ENCODE data around the gene FAM72C.
"Not testable (repeated sequence)": the region's sequence is repeated elsewhere in the genome, so short reads cannot be mapped to it uniquely, and the experiment has no call there.

FAM72C gene

GRCh38 chr1:143971924-143972700 lies at the start of gene FAM72C:
TSS of gene FAM72C (minus strand) at chr1:143971986. CDS start at chr1:143971141, 845 bp downstream.
- not testable (repeated sequence) for DNase-seq

DNA sequence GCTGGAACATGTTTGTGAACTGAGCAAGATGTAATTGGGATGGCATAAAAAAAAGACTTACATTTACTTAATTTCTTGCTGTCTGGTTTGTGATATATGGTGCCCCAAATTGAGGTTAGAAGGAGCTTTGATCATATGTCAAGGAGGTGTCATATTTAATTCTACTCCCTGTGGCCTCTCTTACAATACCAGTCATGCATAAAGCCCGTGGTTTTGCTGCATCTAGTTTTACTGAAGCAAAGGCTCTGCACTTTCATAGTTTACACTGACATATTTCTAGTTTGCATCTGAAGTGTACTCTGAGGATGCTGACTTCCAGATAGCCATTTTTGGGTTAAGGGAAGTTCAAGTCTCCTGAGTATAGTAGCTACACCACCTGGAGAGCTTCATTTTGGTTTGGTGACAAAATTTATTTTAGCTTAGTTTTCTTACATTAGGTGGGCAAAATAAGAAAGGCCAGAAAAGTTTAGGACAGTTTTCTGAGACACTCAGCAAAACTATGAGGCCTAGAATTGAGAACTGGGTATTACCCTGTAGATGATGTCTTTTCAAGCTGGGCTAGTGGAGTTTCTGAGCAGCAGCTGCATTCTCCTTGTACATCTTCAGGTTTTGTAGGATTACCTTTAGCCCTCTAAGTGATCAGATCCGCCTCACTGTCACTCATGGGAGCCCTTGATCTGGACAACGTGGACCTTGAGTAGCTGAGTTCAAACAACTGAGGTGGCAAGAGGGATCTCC lies 48.4 kb upstream of the FAM72C start:
- DNase-seq, result not testable (repeated sequence)

DNA sequence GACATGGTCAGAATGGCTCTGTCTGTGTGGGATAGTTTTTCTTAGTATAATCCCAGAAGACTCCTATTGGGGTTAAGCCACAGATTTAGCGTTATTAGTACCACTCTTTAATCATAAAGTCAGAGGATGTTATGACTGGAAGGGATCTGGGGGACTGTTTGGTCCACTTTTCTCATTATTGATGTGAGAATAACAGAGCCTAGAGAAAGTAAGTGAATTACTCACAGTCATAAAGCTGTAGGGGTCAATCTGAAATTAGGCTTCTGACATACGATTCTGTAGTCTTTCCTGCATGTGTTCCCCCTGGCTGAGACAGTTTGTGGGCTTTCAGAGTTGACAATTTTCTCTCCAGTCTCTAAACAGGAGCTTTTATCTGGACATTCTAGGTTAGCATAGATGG lies 47.3 kb upstream of the FAM72C start:
- not testable (repeated sequence) for DNase-seq

DNA sequence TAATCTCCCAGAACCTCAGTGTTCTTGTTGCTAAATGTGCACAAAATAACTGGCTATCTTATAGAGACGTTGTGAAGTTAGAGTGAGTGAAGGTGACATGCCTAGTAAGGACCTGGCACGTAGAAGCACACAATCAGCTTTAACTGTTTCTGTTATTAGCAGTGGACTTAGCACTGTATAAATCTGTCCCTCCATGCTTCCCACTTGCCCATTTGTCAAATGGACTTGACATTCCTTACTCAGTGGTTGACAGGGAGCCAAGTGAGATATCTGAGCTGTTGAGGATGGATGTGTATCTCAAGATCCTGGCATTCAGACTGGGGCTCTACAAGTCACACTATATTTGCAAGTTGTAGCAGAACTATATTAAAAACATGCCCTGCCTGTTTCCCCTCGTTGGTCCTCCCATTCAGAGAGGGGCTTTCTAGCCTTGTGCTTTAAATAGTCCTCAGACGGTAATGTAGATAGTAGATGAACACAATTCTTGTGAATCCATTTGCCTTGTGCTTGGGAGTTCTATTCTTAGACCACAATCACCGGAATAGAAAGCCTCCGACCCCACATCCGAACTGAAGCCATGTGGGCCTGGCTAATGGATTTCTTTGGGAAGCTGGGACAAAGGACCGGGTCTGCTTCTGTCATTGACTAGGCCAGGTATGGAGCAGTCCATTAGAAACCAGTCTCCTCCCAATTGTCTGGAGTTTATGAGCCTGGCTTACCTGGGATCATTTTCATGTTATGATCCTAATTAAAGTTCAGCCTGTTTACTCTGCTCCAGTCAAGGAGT lies 43.6 kb upstream of the FAM72C start:
- DNase-seq, result not testable (repeated sequence)

DNA sequence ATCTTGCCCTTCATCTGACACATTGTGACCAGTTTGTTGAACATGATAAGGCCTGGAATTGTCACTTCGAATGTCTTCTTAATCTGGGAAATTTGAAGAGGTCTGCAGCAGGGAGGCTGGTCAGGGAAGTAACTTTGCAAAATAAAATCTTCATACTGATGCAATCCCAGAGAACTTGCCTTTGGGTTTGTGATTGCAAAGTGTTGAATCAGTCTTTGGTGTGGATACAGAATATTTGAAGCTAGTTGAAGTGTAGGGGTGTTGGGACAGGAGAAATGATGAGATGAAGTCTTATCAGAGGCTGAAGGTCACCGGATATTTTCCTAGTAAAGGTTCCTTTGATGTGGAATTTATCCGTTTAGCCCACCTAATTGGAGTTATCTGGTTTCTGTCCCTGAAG lies 42.7 kb upstream of the FAM72C start:
- DNase-seq, result not testable (repeated sequence)

GRCh38 chr1:144014121-144014520 lies 42.3 kb upstream of the FAM72C start:
- not testable (repeated sequence) for DNase-seq

- not testable (repeated sequence) for DNase-seq
These were observed 40.5 kb upstream of the FAM72C start for GRCh38 chr1:144012168-144012733.

DNA sequence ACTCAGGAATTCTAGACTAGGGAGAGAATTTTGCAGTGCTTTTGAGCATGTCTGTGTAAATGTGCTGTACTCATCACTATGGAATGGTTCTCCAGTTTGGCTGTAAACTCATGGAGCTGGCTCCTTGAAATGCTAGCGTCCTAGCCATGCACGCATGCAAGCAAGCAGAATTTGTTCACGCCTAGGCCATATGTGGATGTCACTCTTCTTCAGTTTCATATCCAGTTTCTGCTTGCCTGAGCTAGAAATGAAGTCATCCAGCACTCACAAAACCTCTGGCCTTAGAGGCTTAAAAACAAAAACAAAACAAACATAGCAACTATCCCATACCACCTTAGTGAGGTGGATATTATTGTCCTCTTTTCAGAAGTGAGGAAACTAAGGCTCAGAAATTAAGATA lies 37.6 kb upstream of the FAM72C start:
- DNase-seq, result not testable (repeated sequence)

DNA sequence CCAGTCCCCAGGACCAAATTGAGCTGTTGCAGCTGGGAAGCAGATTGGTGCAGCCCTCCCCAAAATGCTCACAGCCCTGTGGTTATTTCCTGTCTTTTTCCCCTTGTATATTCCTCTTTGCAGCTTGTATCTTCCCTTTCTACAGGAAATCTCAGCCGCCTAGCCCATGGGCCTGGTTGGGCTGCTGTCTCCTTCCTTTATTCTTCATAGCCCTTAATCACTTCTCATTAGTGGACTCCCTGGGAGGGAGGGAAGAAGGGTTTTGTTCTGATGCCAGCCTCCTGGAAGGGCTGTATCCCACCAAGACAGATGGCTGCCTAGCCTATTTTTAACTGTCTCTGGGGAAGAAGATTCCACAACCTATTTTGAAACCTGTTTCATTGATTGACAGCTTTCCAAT lies 32.5 kb upstream of the FAM72C start:
- not testable (repeated sequence) for DNase-seq

- DNase-seq, result not testable (repeated sequence)
These were observed 31.7 kb upstream of the FAM72C start for GRCh38 chr1:144003306-144004029.

- DNase-seq, result peak; percentile 0
These were observed 30.5 kb upstream of the FAM72C start for GRCh38 chr1:144002141-144002881.

DNA sequence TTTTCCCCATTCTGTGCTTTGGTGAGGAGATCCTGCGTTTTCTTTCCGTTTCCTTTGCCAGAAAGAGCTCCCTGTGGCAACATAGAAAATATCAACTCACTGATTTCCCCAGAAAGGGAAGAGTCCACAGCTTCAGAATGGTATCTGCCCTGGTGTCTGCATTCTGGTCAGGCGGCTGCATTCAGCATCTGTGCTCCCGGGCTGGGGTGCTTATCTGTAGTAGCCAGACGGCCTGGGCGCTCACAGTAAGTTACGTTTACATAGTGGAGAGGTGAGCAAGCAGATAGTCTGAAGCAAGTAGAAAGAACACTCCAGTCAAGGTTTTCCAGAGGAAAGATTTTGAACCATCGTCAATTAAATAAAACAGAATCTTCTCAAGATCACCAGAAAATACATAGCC lies 29.3 kb upstream of the FAM72C start:
- DNase-seq, result not testable (repeated sequence)

GRCh38 chr1:143996020-143996419 lies 24.2 kb upstream of the FAM72C start:
- not testable (repeated sequence) for DNase-seq

DNA sequence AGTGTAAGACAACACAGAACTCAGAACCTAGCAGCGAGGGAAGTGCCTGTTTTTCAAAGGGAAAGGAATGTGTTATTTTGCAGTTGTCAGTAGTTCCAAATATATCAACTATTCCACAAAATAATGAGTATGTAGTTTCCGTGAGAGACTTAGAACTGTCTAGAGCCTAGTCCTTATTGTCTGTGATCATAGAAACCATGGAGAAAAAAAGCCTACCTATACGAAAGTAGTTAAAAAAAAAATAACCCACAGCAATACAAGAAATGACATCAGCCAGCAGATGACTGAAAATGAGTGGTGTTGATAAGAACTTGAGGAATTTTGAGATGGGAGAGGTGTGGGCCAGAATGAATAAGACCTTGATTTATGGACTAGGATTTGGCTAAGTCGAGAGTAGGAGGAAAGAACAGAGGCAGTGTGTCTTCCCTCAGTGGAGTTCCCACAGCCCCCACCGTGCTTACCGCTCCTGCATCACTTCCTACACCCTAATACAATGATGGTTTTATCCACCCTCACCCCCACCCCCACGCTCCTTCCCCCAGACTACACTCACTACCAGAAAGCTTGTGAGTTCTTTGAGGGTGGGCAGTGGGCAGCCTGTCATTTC lies 21.6 kb upstream of the FAM72C start:
- DNase-seq, result not testable (repeated sequence)

DNA sequence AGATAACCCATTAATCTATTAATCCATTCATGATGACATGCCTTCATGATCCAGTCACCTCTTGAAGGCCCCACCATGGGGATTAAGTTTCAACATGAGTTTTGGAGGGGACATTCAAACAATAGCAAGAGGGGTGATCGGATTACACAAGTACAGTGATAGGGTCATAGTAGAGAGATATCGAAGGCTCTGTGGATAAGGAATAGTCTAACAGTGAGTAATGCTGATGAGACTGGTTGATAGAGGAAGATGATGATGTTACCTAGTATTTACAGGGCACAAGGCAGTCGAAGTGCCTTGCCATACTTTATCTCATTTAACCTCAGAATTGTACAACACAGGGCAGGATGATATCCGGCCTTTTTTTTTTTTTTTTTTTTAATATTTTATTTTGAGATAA lies 18.9 kb upstream of the FAM72C start:
- not testable (repeated sequence) for DNase-seq

- DNase-seq, result not testable (repeated sequence)
These were observed 17.9 kb upstream of the FAM72C start for GRCh38 chr1:143989719-143990118.

DNA sequence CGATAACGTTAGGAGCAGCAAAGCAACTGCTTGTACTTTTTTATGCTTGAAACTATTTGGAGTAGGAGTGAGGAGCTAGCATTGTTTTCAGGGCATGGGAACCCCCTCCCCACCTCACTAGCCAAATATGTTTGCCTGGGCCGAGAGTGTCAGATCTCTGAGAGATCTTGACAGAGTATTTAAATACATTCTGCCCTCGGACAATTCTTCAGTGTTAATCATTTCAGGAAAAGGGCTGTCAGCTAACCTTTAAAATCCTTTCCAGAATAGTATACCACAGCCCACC lies 17.6 kb upstream of the FAM72C start:
- DNase-seq, result not testable (repeated sequence)

GRCh38 chr1:143988602-143989426 lies 17.0 kb upstream of the FAM72C start:
- DNase-seq, result not testable (repeated sequence)

GRCh38 chr1:143987868-143988267 lies 16.1 kb upstream of the FAM72C start:
- DNase-seq, result not testable (repeated sequence)

All from hematopoietic multipotent progenitor cell treated with erythropoietin and hydrocortisone succinate and interleukin-3 and kit ligand, for 4 days (in vitro differentiated cells).